MM.1S (cell line): ENCODE results near the gene WDR45B.

Source experiments
- DNase-seq: peaks from one replicate; pipeline ENCODE4 v3.0.0-alpha.2; 2015
- H2AFZ ChIP-seq: fragments of 300-600 bp; sonication (generic); 2 replicates; pipeline ENCODE4 v1.6.0; 2016; ENCODE audit warnings: antibody characterized with exemption, low read length
- H3F3A ChIP-seq: fragments of 300-600 bp; sonication (generic); 2 replicates; pipeline ENCODE4 v1.6.1; 2016; ENCODE audit warnings: mild to moderate bottlenecking, antibody characterized with exemption, low read length, moderate library complexity, mixed read lengths; ENCODE audit not compliant: insufficient read depth
- H3K27ac ChIP-seq: fragments of 300-600 bp; sonication (generic); 2 replicates; pipeline ENCODE4 v1.5.1; 2016; ENCODE audit warnings: mild to moderate bottlenecking, low read length
- H3K27me3 ChIP-seq: fragments of 300-600 bp; sonication (generic); replicated peaks from 2 replicates; pipeline ENCODE4 v1.6.0; 2016; ENCODE audit warnings: low read length; ENCODE audit not compliant: insufficient read depth
- H3K36me3 ChIP-seq: fragments of 300-600 bp; sonication (generic); replicated peaks from 2 replicates; pipeline ENCODE4 v1.6.1; 2016; ENCODE audit warnings: mild to moderate bottlenecking, low read length, mixed read lengths; ENCODE audit not compliant: insufficient read depth
- H3K4me1 ChIP-seq: fragments of 300-600 bp; sonication (generic); 2 replicates; pipeline ENCODE4 v1.6.1; 2016; ENCODE audit warnings: low read length, mixed read lengths
- H3K4me2 ChIP-seq: fragments of 300-600 bp; sonication (generic); 2 replicates; pipeline ENCODE4 v1.6.0; 2016; ENCODE audit warnings: low read depth, low read length
- H3K4me3 ChIP-seq: fragments of 300-600 bp; sonication (generic); 2 replicates; pipeline ENCODE4 v1.5.1; 2016; ENCODE audit warnings: low read length, mixed read lengths
- H3K79me2 ChIP-seq: fragments of 300-600 bp; sonication (generic); 2 replicates; pipeline ENCODE4 v1.6.1; 2016; ENCODE audit warnings: mixed run types, low read length, mixed read lengths
- H3K9ac ChIP-seq: fragments of 300-600 bp; sonication (generic); 2 replicates; pipeline ENCODE4 v1.6.1; 2016; ENCODE audit warnings: low read length, mixed read lengths
- H3K9me2 ChIP-seq: fragments of 300-600 bp; sonication (generic); replicated peaks from 2 replicates; pipeline ENCODE4 v1.6.1; 2016; ENCODE audit warnings: mild to moderate bottlenecking, low read length, mixed read lengths; ENCODE audit not compliant: insufficient read depth
- H3K9me3 ChIP-seq: fragments of 300-600 bp; sonication (generic); replicated peaks from 2 replicates; pipeline ENCODE4 v1.6.1; 2016; ENCODE audit warnings: mild to moderate bottlenecking, low read length, mixed read lengths; ENCODE audit not compliant: insufficient read depth
- H4K20me1 ChIP-seq: fragments of 300-600 bp; sonication (generic); 2 replicates; pipeline ENCODE4 v1.6.1; 2016; ENCODE audit warnings: mild to moderate bottlenecking, low read length, moderate library complexity, mixed read lengths; ENCODE audit not compliant: insufficient read depth
- CTCF ChIP-seq: fragments of 300-600 bp; sonication (generic); IDR thresholded peaks from 2 replicates; pipeline ENCODE4 v1.5.1; 2016; ENCODE audit warnings: antibody characterized with exemption, low read length, mixed read lengths
- EZH2 ChIP-seq: fragments of 300-600 bp; sonication (generic); optimal IDR thresholded peaks from 2 replicates; pipeline ENCODE3; 2017; ENCODE audit warnings: low read depth, mild to moderate bottlenecking, antibody characterized with exemption, low read length, mixed read lengths
- EZH2phosphoT487 ChIP-seq: fragments of 300-600 bp; sonication (generic); IDR thresholded peaks from 2 replicates; pipeline ENCODE4 v1.6.1; 2018; ENCODE audit warnings: antibody characterized with exemption, low read length

Gene WDR45B

GRCh38 chr17:82696259-82696658 lies 48.0 kb upstream of the WDR45B start:
- no peak overlapping the region for H2AFZ ChIP-seq
- H3F3A ChIP-seq: no peaks in the 10 kb centered on the region
- no peaks in the 10 kb centered on the region for H3K36me3 ChIP-seq
- no peaks in the 10 kb centered on the region for H3K9me2 ChIP-seq
- H3K4me3 ChIP-seq: no peak overlapping the region
- no peaks in the 10 kb centered on the region for H3K27me3 ChIP-seq
- H3K27ac ChIP-seq: no peak overlapping the region
- no peak for DNase-seq
- no peaks in the 10 kb centered on the region for H3K9me3 ChIP-seq
- TF ChIP-seq EZH2phosphoT487 (no peak), EZH2 (no peak), CTCF (no peak)
- peaks cover 10% of the 10 kb centered on the region; the same call in 1 of the 2 replicates for H3K79me2 ChIP-seq
- H4K20me1 ChIP-seq: no peaks in the 10 kb centered on the region
- no peak overlapping the region for H3K4me2 ChIP-seq
- peaks cover 4% of the 10 kb centered on the region; the same call in 1 of the 2 replicates for H3K4me1 ChIP-seq
- no peak overlapping the region for H3K9ac ChIP-seq

GRCh38 chr17:82694647-82695046 lies 46.4 kb upstream of the WDR45B start:
- Histone ChIP-seq H3K4me3 (no peak overlapping the region), H2AFZ (no peak overlapping the region), H3K27me3 (no peaks in the 10 kb centered on the region), H3K9me2 (no peaks in the 10 kb centered on the region), H3K27ac (no peak overlapping the region), H3K79me2 (peaks cover 10% of the 10 kb centered on the region; the same call in 1 of the 2 replicates), H3K4me2 (no peak overlapping the region), H3K9me3 (no peaks in the 10 kb centered on the region), H3F3A (no peaks in the 10 kb centered on the region), H3K36me3 (no peaks in the 10 kb centered on the region), H3K4me1 (peaks cover 4% of the 10 kb centered on the region; the same call in 1 of the 2 replicates), H4K20me1 (no peaks in the 10 kb centered on the region), H3K9ac (no peak overlapping the region)
- DNase-seq: no peak
- TF ChIP-seq EZH2phosphoT487 (no peak), EZH2 (no peak), CTCF (no peak)

GRCh38 chr17:82693168-82693867 lies 45.1 kb upstream of the WDR45B start:
- no peaks in the 10 kb centered on the region for H3K4me1 ChIP-seq
- H3K27ac ChIP-seq: no peak overlapping the region
- H3K9me3 ChIP-seq: no peaks in the 10 kb centered on the region
- no peak overlapping the region for H3K9ac ChIP-seq
- no peak overlapping the region for H3K4me3 ChIP-seq
- no peaks in the 10 kb centered on the region for H3K36me3 ChIP-seq
- H3F3A ChIP-seq: no peaks in the 10 kb centered on the region
- peaks cover 10% of the 10 kb centered on the region; the same call in 1 of the 2 replicates for H3K79me2 ChIP-seq
- no peak overlapping the region for H2AFZ ChIP-seq
- H4K20me1 ChIP-seq: no peaks in the 10 kb centered on the region
- DNase-seq: no peak
- no peaks in the 10 kb centered on the region for H3K9me2 ChIP-seq
- no peak for TF ChIP-seq EZH2phosphoT487
- TF ChIP-seq EZH2: no peak
- TF ChIP-seq CTCF: no peak
- no peaks in the 10 kb centered on the region for H3K27me3 ChIP-seq
- no peak overlapping the region for H3K4me2 ChIP-seq
